GM18498 (cell line): ENCODE data around the gene KLK1.
"Not testable (repeated sequence)": the region's sequence is repeated elsewhere in the genome, so short reads cannot be mapped to it uniquely, and the experiment has no call there.

Experiments
- ATAC-seq: cut with Tn5 transposase; IDR thresholded peaks from one replicate; pipeline ENCODE4 v1.9.1; 2021; ENCODE audit warnings: mild to moderate bottlenecking, moderate library complexity; ENCODE audit not compliant: unreplicated experiment

KLK1 gene

DNA sequence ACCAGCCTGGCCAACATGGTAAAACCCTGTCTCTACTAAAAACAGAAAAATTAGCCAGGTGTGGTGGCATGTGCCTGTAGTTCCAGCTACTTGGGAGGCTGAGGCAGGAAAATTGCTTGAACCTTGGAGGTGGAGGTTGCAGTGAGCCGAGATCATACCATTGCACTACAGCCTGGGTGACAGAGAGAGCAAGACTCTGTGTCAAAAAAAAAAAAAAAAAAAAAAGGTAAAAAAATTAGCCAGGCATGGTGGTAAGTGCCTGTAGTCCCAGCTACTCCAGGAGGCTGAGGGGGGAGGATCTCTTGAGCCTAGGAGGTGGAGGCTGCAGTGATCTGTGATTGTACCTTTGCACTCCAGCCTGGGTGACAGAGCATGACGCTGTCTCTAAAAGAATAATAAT lies 53.4 kb downstream of the KLK1 start, which contains the start of gene GPR32:
GPR32 (plus strand) TSS at position 301 of the 400 bp plus-strand sequence. CDS start 137 bp downstream, outside the sequence.
- not testable (repeated sequence) for ATAC-seq
